ENCODE results near the gene USP34.

DNA sequence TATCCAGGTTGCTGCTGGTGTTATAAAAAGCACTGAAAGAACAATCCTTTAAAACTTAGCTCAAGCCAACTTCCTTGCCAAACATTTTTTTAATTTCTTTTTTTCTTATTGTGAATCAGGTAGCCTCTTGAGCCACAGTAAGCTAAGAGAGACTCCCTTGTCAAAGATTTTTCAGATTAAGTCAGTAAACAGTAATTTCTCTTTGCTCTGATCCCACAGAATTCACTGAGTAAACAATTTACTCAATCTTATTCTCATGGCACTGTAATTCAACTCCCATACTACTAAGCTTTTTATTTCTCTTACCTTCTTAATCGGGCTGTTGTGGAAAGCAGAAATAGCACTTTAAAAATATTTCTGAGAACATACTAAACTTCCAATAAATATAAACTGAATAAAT, 226.2 kb downstream of the USP34 start:
- TF ChIP-seq, protein P1, sequence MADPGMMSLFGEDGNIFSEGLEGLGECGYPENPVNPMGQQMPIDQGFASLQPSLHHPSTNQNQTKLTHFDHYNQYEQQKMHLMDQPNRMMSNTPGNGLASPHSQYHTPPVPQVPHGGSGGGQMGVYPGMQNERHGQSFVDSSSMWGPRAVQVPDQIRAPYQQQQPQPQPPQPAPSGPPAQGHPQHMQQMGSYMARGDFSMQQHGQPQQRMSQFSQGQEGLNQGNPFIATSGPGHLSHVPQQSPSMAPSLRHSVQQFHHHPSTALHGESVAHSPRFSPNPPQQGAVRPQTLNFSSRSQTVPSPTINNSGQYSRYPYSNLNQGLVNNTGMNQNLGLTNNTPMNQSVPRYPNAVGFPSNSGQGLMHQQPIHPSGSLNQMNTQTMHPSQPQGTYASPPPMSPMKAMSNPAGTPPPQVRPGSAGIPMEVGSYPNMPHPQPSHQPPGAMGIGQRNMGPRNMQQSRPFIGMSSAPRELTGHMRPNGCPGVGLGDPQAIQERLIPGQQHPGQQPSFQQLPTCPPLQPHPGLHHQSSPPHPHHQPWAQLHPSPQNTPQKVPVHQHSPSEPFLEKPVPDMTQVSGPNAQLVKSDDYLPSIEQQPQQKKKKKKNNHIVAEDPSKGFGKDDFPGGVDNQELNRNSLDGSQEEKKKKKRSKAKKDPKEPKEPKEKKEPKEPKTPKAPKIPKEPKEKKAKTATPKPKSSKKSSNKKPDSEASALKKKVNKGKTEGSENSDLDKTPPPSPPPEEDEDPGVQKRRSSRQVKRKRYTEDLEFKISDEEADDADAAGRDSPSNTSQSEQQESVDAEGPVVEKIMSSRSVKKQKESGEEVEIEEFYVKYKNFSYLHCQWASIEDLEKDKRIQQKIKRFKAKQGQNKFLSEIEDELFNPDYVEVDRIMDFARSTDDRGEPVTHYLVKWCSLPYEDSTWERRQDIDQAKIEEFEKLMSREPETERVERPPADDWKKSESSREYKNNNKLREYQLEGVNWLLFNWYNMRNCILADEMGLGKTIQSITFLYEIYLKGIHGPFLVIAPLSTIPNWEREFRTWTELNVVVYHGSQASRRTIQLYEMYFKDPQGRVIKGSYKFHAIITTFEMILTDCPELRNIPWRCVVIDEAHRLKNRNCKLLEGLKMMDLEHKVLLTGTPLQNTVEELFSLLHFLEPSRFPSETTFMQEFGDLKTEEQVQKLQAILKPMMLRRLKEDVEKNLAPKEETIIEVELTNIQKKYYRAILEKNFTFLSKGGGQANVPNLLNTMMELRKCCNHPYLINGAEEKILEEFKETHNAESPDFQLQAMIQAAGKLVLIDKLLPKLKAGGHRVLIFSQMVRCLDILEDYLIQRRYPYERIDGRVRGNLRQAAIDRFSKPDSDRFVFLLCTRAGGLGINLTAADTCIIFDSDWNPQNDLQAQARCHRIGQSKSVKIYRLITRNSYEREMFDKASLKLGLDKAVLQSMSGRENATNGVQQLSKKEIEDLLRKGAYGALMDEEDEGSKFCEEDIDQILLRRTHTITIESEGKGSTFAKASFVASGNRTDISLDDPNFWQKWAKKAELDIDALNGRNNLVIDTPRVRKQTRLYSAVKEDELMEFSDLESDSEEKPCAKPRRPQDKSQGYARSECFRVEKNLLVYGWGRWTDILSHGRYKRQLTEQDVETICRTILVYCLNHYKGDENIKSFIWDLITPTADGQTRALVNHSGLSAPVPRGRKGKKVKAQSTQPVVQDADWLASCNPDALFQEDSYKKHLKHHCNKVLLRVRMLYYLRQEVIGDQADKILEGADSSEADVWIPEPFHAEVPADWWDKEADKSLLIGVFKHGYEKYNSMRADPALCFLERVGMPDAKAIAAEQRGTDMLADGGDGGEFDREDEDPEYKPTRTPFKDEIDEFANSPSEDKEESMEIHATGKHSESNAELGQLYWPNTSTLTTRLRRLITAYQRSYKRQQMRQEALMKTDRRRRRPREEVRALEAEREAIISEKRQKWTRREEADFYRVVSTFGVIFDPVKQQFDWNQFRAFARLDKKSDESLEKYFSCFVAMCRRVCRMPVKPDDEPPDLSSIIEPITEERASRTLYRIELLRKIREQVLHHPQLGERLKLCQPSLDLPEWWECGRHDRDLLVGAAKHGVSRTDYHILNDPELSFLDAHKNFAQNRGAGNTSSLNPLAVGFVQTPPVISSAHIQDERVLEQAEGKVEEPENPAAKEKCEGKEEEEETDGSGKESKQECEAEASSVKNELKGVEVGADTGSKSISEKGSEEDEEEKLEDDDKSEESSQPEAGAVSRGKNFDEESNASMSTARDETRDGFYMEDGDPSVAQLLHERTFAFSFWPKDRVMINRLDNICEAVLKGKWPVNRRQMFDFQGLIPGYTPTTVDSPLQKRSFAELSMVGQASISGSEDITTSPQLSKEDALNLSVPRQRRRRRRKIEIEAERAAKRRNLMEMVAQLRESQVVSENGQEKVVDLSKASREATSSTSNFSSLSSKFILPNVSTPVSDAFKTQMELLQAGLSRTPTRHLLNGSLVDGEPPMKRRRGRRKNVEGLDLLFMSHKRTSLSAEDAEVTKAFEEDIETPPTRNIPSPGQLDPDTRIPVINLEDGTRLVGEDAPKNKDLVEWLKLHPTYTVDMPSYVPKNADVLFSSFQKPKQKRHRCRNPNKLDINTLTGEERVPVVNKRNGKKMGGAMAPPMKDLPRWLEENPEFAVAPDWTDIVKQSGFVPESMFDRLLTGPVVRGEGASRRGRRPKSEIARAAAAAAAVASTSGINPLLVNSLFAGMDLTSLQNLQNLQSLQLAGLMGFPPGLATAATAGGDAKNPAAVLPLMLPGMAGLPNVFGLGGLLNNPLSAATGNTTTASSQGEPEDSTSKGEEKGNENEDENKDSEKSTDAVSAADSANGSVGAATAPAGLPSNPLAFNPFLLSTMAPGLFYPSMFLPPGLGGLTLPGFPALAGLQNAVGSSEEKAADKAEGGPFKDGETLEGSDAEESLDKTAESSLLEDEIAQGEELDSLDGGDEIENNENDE (IDR thresholded peaks at IDR 0.05; ENCODE audit: low read depth, low read length) = no peak
- TF ChIP-seq, protein P2, sequence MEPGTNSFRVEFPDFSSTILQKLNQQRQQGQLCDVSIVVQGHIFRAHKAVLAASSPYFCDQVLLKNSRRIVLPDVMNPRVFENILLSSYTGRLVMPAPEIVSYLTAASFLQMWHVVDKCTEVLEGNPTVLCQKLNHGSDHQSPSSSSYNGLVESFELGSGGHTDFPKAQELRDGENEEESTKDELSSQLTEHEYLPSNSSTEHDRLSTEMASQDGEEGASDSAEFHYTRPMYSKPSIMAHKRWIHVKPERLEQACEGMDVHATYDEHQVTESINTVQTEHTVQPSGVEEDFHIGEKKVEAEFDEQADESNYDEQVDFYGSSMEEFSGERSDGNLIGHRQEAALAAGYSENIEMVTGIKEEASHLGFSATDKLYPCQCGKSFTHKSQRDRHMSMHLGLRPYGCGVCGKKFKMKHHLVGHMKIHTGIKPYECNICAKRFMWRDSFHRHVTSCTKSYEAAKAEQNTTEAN (CRISPR knock-in tag; IDR thresholded peaks at IDR 0.05) = no peak
- TF ChIP-seq, protein P3, sequence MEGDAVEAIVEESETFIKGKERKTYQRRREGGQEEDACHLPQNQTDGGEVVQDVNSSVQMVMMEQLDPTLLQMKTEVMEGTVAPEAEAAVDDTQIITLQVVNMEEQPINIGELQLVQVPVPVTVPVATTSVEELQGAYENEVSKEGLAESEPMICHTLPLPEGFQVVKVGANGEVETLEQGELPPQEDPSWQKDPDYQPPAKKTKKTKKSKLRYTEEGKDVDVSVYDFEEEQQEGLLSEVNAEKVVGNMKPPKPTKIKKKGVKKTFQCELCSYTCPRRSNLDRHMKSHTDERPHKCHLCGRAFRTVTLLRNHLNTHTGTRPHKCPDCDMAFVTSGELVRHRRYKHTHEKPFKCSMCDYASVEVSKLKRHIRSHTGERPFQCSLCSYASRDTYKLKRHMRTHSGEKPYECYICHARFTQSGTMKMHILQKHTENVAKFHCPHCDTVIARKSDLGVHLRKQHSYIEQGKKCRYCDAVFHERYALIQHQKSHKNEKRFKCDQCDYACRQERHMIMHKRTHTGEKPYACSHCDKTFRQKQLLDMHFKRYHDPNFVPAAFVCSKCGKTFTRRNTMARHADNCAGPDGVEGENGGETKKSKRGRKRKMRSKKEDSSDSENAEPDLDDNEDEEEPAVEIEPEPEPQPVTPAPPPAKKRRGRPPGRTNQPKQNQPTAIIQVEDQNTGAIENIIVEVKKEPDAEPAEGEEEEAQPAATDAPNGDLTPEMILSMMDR (IDR thresholded peaks at IDR 0.05 in 2 of 3, conservative IDR thresholded peaks at IDR 0.05 in 1 of 3; ENCODE audit: insufficient read depth in 2 of 3, low read depth in 1 of 3, low read length in 3 of 3) = no peak
- TF ChIP-seq, protein P4, sequence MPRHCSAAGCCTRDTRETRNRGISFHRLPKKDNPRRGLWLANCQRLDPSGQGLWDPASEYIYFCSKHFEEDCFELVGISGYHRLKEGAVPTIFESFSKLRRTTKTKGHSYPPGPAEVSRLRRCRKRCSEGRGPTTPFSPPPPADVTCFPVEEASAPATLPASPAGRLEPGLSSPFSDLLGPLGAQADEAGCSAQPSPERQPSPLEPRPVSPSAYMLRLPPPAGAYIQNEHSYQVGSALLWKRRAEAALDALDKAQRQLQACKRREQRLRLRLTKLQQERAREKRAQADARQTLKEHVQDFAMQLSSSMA (CRISPR knock-in tag; IDR thresholded peaks at IDR 0.05) = no peak
- TF ChIP-seq ZBTB8A (IDR thresholded peaks at IDR 0.05; ENCODE audit: partially characterized antibody) (no peak), TEAD2 (tag; IDR thresholded peaks at IDR 0.05) (no peak), RCOR1 (IDR thresholded peaks at IDR 0.05; ENCODE audit: borderline replicate concordance in 1 of 2, low read depth in 2 of 2, low read length in 2 of 2) (no peak), MYC (IDR thresholded peaks at IDR 0.05; ENCODE audit: low read depth, low read length) (no peak), MYC (CRISPR knock-in tag; IDR thresholded peaks at IDR 0.05; ENCODE audit: borderline replicate concordance, low read depth) (no peak), MXI1 (IDR thresholded peaks at IDR 0.05; ENCODE audit: low read depth, low read length) (no peak)

All from K562 (cell line).